A673 (cell line): Measurements from ENCODE around the gene C12orf57.

Experiments used
- CTCF ChIP-seq: fragments of 300-800, 200-600 bp; sonication (generic); conservative IDR thresholded peaks from 2 replicates; pipeline ENCODE4 v1.5.1; 2017; ENCODE audit warnings: low read depth, mild to moderate bottlenecking, antibody characterized with exemption, low read length, moderate library complexity, mixed read lengths
- EZH2 ChIP-seq: fragments of 200-600 bp; sonication (generic); IDR thresholded peaks from 2 replicates; pipeline ENCODE4 v1.6.1; 2017; ENCODE audit warnings: borderline replicate concordance, low read depth, mild to moderate bottlenecking, mixed read lengths, antibody characterized with exemption, low read length; ENCODE audit not compliant: poor library complexity, severe bottlenecking

- no peak for TF ChIP-seq CTCF
- no peak for TF ChIP-seq EZH2
Observed at GRCh38 chr12:6914246-6914946, 29.4 kb upstream of the C12orf57 start, which contains the start of gene ENO2.
